Hematopoietic multipotent progenitor cell (in vitro differentiated cells): ENCODE data around the gene IFT20. TPM values are rescaled to one million over a fixed set of nuclear protein-coding genes. Genes with fewer than 3 reads are reported as not detected.
"Not testable (repeated sequence)": the region's sequence is repeated elsewhere in the genome, so short reads cannot be mapped to it uniquely, and the experiment has no call there.

ENCODE experiments used
- DNase-seq, 3 donors: peaks; one replicate each; pipeline ENCODE4 v3.0.0-alpha.2; 2011 to 2015; ENCODE audit warnings: low read depth in 2 of 3, low spot score in 2 of 3
- total RNA-seq: library from RNA; depleted of rRNA; stranded (reverse); fragments of >200 nt; gene quantifications from one replicate; pipeline ENCODE4 v1.2.3, GENCODE V29; 2012

IFT20 gene
- total RNA-seq, 1 donor = 17.5 TPM

DNA sequence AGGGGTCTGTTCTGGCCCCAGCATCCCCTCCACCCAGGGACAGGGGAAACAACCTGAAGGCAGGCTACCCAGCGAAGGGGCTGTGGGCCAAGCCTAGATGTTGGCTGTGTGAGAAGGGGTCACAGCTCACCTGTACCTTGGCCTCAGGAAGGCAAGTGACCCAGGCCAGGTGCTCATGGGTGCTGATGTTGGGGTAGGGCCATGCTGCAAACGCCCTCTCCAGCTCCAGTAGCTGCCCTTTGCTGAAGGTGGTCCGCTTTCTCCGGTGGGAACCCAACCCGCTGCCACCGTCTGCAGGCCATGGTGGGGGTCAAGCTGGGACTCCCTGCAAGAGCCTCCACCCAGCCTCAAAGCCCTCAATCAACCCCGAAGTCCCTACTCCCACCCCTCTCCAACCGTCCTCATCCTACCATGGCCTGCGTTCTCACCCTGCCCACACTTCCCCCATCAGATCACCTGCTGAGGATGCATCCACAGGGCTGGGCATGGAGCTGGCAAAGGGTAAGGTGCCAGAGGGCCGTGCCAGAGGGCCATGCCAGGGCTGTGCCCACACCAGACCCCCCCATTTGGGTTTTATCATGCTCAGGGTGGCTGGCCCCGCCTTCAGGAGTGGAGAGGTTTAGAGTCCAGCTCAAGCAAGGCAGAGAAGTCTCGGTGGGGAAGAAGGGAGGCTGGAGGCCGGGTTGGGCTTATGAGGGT lies 29.5 kb upstream of the IFT20 start, which contains the start of gene SEBOX:
Gene SEBOX, minus strand, starts transcription at position 535 of the 699 bp plus-strand sequence. Its CDS starts 48 bp downstream, at position 487.
- DNase-seq = no peak

DNA sequence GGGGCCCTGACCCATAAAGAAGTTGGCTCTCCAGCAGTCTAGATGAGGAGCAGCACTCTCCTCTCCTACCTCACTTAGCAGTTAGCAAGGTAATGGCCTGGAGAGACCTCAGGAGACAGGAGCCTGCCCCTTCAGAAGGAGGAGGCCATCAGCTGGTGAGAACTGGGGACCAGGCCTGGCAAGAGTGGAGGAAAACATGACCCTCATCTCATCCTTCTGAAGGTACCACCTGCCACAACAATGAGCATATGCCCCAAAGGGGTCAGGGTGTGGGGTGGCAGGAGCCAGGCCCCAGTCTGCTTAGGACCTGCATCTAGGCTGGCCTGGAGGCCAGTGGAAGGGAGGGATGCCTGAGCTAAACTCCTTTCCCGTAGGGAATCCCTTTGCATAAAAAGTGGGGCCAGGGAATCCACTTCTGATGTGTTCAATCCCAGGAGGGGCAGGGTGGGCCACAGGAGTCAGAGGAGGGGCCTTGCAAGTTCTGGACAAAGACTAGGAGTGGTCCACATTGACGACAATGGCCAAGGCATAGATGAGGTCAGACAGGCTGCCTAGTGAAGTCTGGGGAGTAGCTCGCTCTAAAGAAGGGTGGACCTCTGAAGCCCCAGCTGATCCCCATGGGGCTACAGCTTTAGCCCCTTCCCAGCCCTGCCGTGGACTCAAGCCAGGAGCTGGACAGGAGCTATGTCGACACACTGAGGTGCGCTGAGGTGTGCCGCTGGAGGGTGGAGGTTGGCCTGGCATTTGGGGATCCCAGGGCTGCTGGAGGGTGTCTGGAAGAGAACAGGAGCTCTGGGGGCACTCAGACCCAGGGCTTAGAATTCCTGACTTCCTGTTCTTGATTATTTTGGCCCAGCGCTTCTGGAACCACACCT lies 28.7 kb upstream of the IFT20 start:
- DNase-seq = no peak

DNA sequence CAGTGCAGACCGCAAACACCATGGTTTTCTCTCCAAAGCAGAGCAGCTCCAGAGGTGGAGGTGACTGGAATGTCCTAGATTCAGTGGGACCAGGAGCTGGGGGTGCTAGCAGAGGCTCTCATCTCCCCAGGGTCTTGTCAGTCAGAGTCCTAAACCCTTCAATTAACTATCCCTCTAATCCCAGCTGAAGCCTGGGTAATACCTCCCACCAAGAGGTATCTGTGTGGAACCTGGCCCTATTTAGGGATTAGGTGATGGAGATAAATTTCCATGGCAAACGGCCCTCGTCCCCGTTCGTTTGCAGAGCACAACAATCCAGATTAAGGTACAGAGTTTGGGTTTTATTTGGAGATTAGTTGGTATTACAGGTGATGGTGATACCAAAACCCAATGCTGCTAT lies 27.9 kb upstream of the IFT20 start:
- no peak for DNase-seq

DNA sequence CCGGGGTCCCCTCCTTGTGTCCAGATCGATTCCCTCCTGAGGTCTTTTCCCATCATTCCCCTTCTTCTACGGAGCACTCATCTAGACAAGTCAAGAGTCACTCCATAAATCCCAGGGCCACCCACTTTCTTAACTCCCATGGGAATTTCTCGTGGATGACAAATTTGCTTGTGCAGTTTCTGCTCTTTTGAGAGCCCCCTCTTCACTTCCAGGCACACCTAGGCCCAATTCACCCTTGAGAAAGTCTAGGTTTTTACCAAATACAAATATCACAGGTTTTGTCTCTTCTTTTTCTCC lies 22.6 kb upstream of the IFT20 start:
- no peak for DNase-seq

DNA sequence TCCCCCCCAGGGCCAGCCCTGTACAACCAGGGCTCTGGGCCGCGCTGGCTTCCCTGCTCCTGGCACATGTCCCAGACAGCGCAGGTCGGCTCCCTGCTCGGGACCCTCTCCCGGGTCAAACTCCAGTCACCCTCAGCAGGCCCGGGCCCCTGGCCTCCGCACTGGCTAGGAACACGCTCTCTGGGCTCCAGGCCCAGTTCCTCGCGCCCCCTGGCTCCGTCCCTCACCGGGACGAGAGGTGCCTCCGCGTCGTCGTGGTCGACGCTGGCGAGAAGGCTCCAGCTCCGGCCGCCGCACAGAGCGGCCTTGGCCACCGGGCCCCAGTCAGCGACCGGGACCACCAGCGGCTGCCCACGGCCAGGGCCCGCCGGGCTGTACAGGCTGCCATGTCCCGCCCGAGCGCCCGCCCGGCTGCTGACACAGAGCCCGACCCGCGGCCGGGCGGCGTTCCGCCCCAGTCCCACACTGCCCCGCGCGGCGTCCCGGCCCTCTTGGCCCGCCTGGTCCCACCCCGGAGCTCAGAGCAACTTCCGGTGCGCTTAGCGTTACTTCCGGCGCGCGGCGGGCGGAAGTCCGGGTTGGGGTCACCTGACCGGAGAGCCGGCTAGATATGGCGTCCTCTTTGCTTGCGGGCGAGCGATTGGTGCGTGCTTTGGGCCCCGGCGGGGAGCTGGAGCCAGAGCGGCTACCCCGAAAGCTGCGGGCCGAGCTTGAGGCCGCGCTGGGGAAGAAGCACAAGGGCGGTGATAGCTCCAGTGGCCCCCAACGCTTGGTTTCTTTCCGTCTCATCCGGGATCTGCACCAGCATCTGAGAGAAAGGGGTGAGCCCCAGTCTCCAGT lies 22.0 kb upstream of the IFT20 start, which contains the start of gene POLDIP2:
Gene POLDIP2, minus strand, starts transcription at position 467 of the 840 bp plus-strand sequence. Its CDS starts 79 bp downstream, at position 388.
- peak; percentile 86 to 97 (median 94) for DNase-seq

GRCh38 chr17:28350271-28350670 lies 15.0 kb upstream of the IFT20 start:
- DNase-seq = no peak

- DNase-seq = no peak
These were observed 13.7 kb upstream of the IFT20 start for GRCh38 chr17:28348979-28349378.

DNA sequence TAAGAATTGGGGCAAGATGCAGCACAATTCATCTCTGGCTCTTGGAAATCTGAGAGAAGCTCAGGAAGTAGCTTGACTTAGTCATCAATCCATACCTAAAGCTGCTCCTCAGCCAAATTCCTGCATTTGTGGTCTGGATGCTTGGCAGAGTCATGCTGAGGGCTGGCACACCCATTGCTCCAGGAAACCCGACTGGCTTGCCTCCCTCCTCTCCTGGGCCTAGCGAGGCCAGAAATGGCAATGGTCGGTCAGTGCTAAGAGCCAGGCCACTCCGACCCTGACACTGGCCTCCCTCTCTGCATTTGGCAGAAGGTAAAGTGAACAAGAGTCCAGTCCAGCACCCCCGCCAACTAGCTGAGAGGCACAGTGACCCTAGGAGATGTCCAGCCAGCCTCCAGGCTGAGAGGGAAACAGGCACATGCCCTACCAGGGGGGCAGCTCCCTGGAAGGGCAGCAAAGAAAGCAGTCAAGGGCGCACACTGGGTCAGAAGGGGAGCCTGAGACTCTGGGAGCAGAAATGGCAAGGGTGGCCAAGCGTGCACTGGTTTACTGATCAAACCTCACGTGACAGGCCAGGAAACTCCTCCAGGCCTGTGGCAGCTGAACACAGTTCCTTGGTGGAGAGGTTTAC lies 12.1 kb upstream of the IFT20 start:
- no peak for DNase-seq

DNA sequence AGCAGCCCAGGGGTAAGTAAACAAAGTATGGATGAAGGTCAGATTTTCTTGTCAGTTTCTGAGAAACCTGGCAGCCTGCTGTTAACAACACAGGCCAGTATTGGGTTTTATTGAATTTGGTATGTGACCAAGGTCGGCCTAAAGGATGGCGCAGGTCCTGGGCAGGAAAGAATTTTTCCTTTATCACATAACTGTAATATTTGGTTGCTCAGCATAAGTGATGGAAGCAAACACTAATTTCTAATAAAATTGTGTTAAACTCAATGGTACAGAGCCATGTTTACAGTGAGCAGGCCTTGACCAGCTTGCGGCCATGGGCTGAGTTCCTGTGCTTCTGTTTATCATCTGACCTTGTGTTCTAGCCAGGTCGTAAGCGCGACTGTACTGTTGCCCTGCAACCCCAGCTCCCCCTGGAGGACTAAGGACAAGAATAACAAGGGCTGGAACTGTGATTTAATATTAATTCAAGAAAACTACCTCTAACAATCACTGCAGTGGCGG lies 11.5 kb upstream of the IFT20 start:
- peak in 1 of 3 donors; percentile 21 for DNase-seq

- DNase-seq = no peak
These were observed 10.9 kb upstream of the IFT20 start for GRCh38 chr17:28346199-28346580.

DNA sequence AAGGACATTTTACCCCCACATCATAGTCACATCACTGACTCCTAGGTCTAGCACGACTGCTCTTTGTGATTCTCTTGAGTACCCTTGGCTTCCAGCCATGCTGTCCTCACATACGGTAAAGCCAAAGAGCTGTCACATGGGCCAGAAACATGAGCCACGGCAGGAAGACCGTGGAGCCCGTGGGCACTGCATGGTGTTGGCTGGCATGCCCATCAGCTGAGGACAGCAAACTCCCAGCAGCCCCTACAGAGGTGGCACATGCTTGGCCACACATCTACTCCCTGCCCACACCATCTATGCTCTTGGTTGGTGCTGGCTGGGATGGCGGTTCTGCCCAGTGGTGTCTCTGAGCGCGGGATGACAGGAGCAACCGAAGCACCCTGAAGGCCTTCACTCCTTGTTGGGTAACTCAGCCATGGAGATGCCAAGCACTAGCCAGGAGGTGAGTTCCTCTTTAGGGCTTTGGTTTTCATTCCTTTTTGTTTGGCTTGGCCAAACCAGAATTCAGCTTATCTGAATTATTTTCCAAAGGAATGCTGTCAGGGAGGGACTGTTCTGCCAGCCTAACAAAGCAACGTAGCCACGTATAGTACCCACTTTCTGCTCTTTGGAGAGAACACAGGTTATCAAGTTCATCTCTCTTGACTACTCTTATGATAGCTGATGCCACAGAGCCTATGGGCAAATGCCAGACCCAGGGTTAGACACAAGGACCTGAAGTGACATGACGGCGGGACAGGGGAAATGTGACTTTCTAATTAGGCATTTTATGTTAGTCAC lies 10.3 kb upstream of the IFT20 start:
- DNase-seq = no peak

DNA sequence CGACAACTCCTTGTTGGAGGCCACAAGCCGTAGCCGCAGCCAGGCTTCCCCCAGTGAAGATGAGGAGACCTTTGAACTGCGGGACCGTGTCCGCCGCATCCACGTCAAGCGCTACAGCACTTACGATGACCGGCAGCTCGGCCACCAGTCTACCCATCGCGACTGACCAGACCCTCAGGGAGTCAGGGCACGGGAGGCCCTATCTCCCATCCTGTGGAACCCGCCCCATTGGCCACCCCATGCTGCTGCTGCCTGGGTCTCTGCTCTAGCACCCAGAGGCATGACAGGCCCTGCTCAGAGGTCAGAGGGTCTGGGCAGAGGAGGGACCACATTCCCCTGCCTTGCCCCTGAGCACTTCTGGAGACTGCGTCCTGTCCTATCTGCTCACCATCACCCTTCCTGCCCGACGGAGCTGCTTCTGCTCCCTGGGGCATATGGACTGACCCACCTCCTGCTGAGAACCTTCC lies 9.2 kb upstream of the IFT20 start:
- no peak for DNase-seq

- no peak for DNase-seq
These were observed 8.7 kb upstream of the IFT20 start for GRCh38 chr17:28344011-28344410.

DNA sequence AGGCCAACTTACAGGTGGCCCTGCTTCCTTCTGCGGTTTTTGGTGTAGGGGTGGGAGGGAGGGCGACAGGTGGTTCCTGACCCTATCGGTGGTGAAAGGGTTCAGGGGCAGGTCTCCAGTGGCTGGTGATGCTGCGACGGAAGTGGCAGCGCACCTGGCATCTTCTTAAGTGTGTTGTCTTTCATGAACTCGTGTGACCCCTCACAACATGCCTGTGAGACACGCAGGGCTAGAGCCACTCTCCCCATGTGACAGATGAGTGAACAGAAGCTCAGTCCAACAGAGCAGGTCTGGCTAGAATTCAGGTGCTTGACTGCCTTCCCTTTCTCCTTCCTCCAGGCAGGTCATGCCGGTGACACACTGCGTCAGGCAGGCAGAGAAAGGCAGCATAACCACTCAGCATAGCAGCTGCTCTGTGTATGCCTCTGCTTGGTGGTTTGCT lies 8.2 kb upstream of the IFT20 start:
- no peak for DNase-seq

- no peak for DNase-seq
These were observed 7.0 kb upstream of the IFT20 start for GRCh38 chr17:28342313-28342712.

DNA sequence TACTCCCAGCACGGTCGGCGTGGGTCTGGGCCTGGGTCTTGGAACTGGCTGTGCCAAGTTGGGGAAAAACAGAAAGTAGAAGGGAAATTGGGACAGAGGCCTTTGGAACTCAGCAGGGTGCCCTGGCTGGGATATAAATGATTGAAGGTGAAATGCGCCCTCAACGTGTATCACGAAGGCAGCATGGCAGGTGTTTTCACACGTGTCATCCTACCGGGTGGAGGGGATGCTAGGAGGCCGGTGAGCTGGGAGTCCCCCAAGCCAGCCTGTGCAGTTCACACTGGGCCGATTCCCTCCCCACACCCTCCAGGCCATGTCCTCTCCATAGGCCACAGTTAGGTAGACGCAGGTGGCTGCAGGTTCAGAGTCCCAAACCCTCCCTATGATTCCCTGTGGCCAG lies 6.2 kb upstream of the IFT20 start:
- no peak for DNase-seq

DNA sequence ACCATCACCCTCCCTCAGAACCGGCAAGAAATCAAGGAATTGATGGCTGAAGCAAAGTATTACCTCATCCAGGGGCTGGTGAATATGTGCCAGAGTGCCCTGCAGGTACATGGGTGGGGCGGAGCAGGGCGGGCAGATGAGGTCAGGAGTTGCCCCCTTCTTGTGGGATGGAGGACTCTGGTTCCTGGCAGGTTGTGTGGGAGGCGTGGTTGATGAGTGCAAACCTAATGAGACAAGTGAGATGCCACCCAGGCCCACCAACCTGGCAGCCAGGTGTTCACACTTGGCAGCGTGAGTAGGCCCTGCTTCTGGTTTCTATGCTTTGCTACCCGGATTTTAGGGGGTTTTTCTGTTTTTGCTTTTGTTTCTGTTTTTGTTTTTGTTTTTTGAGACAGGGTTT lies 5.1 kb upstream of the IFT20 start:
- no peak for DNase-seq

DNA sequence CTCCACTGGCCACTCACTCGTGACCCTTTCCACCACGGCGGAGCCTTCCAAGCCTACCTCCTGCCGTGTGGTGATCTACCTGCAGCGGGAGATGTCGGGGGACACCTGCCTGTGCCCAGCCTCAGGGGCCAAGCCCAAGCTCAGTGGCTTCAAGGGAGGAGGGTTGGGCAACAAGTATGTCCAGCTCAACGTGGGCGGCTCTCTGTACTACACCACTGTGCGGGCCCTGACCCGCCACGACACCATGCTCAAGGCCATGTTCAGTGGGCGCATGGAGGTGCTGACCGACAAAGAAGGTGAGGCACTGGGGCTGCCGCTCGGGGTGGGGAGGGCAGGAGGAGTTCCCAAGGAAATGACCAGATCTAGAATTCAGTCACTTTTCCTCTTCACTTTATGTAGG lies 4.2 kb upstream of the IFT20 start:
- DNase-seq = no peak

DNA sequence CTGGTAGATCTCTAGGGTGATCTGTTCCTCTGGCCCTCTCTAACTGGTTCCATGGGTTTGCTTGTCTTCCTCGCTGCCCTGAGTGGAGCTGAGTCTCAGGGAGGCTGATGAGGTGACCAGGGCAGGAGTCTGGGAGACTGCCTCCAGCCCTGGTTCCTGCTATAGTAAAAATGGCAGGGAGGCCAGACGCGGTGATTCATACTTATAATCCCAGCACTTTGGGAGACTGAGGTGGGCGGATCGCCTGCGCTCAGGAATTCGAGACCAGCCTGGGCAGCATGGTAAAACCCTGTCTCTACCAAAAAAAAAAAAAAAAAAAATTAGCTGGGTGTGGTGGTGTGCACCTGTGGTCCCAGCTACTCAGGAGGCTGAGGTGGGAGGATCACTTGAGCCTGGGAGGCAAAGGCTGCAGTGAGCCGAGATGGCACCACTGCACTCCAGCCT lies 3.5 kb upstream of the IFT20 start:
- DNase-seq = not testable (repeated sequence)
